Measurements from ENCODE around the gene GABBR2. TPM values are rescaled to one million over a fixed set of nuclear protein-coding genes. Genes with fewer than 3 reads are reported as not detected.
A peak's percentile ranks its signal among the peaks of the same experiment; 100 is the strongest.

GABBR2 gene
- total RNA-seq, 1 donor from 2014 or later = 0.24 TPM

- intact Hi-C loops (cut with DNase I) = no loop called here
- no peak for TF ChIP-seq CTCF (IDR thresholded peaks at IDR 0.05)
- Histone ChIP-seq H3K27me3 (ENCODE audit: low read depth) (no peaks in the 10 kb centered on the region), H3K4me1 (peaks cover 30% of the 10 kb centered on the region), H3K9me3 (no peaks in the 10 kb centered on the region), H3K36me3 (no peaks in the 10 kb centered on the region), H3K4me3 (no peak overlapping the region), H3K27ac (no peak overlapping the region)
- ATAC-seq (no peak), DNase-seq (no peak)
Observed at GRCh38 chr9:98500337-98500919, 208.3 kb downstream of the GABBR2 start.

DNA sequence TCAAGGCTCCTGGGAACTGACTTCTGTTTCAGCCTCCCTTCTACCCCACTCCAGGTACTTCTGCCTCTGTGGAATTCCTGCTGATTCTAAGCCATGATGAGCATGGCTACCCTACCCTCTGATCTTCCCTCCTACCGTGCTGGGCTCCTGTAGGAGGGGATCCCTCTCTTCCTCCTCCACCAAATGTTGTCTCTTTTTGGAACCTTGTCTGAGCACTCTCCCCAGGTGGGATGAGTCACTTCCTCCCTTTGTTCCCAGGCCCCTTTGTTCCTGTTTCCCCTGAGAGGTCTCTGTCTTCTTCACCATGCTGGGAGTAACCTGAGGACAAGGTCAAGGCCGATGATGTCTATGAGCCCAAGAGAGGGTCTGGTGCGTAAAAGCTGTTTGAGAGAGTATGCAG, 213.2 kb downstream of the GABBR2 start:
- no peak for DNase-seq
- intact Hi-C loops (cut with DNase I) = no loop called here
- H3K4me1 ChIP-seq = no peaks in the 10 kb centered on the region
- no peak overlapping the region for H3K27ac ChIP-seq
- H3K4me3 ChIP-seq = no peak overlapping the region
- no peak for TF ChIP-seq CTCF (IDR thresholded peaks at IDR 0.05)
- no peaks in the 10 kb centered on the region for H3K36me3 ChIP-seq
- no peak for ATAC-seq
- H3K27me3 ChIP-seq (ENCODE audit: low read depth) = no peaks in the 10 kb centered on the region
- no peaks in the 10 kb centered on the region for H3K9me3 ChIP-seq

- intact Hi-C loops (cut with DNase I) = no loop called here
- no peak overlapping the region for H3K4me3 ChIP-seq
Observed at GRCh38 chr9:98494852-98495251, 213.9 kb downstream of the GABBR2 start.

DNA sequence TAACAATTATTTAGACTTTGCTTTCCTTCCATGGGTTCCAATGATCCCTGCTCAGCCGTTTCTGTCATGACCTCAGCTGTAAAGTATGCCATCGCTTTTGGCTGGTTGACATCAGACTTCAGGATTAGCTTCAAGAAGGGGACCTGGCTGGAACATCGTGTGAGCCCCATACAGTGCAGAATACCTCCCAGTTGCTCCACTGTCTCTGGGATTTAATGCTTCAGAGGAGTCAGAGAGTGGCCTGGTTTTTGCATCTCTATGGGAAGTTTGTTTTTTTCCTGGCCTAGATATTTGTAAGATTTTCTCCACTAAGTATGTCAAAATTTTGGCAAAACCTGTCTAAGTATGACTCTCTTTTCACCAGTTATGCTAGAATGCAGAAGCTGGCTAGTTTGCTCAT, 216.9 kb downstream of the GABBR2 start:
- H3K4me1 ChIP-seq = no peaks in the 10 kb centered on the region
- no peaks in the 10 kb centered on the region for H3K27me3 ChIP-seq (ENCODE audit: low read depth)
- no peak for TF ChIP-seq CTCF (IDR thresholded peaks at IDR 0.05)
- no peak for DNase-seq
- intact Hi-C loops (cut with DNase I) = no loop called here
- no peaks in the 10 kb centered on the region for H3K9me3 ChIP-seq
- ATAC-seq = peak in 1 of 2 donors; percentile 33
- no peaks in the 10 kb centered on the region for H3K36me3 ChIP-seq
- H3K4me3 ChIP-seq = no peak overlapping the region
- H3K27ac ChIP-seq = no peak overlapping the region

More at GRCh38 chr9:98494852-98495251, 213.9 kb downstream of the GABBR2 start:
- no peak for TF ChIP-seq CTCF (IDR thresholded peaks at IDR 0.05)
- Histone ChIP-seq H3K27me3 (ENCODE audit: low read depth) (no peaks in the 10 kb centered on the region), H3K36me3 (no peaks in the 10 kb centered on the region), H3K9me3 (no peaks in the 10 kb centered on the region), H3K27ac (no peak overlapping the region), H3K4me1 (no peaks in the 10 kb centered on the region)
- no peak for ATAC-seq
- no peak for DNase-seq

- intact Hi-C loops (cut with DNase I) = no loop called here
- DNase-seq (no peak), ATAC-seq (no peak)
- Histone ChIP-seq H3K27ac (no peak overlapping the region), H3K27me3 (ENCODE audit: low read depth) (no peaks in the 10 kb centered on the region), H3K4me3 (no peak overlapping the region), H3K36me3 (no peaks in the 10 kb centered on the region), H3K4me1 (no peaks in the 10 kb centered on the region), H3K9me3 (no peaks in the 10 kb centered on the region)
- no peak for TF ChIP-seq CTCF (IDR thresholded peaks at IDR 0.05)
Observed at GRCh38 chr9:98491231-98491651, 217.5 kb downstream of the GABBR2 start.

Measured in lower lobe of right lung (tissue), 2 donors.